CD4-positive, alpha-beta T cell (primary cell): ENCODE measurements around the gene LRPPRC. TPM values are rescaled to one million over a fixed set of nuclear protein-coding genes. Genes with fewer than 3 reads are reported as not detected.

Experiments used
- ATAC-seq: fragments of 200-7000 bp; cut with Tn5 transposase; one replicate; pipeline ENCODE4 v1.10.0; 2022; ENCODE audit warnings: mild to moderate bottlenecking; ENCODE audit not compliant: poor library complexity
- CTCF ChIA-PET: fragments of 350-600 bp; sonication (Branson Sonifier 250); formaldehyde crosslinking; loops from one replicate; lab custom pipeline; 2021; ENCODE audit warnings: antibody characterized with exemption, inconsistent platforms; lab: Charles Lee
- POLR2A ChIA-PET: fragments of 350-600 bp; sonication (Branson Sonifier 250); formaldehyde crosslinking; loops from one replicate; lab custom pipeline; 2021; ENCODE audit warnings: antibody characterized with exemption, inconsistent platforms; lab: Charles Lee
- DNase-seq, 14 experiments: peaks; one replicate each; pipeline ENCODE4 v3.0.0-alpha.2; 2013 to 2020; ENCODE audit warnings: mixed read lengths in 2 of 14
- H3K27ac ChIP-seq, 2 donors: one replicate each; pipeline versions ENCODE4 v1.5.1 to v1.7.0; 2013; ENCODE audit warnings: low read length in 2 of 2, low read depth in 1 of 2, mild to moderate bottlenecking in 1 of 2
- H3K27me3 ChIP-seq, 2 experiments: 1 replicate in 1 of 2; 2 replicates in 1 of 2; pipeline versions ENCODE4 v1.6.1 to v1.7.0; 2013; ENCODE audit warnings: low read length in 2 of 2, control low read depth in 1 of 2, mild to moderate bottlenecking in 1 of 2, moderate library complexity in 1 of 2; ENCODE audit not compliant: insufficient read depth in 2 of 2, control insufficient read depth in 1 of 2
- H3K36me3 ChIP-seq: one replicate; pipeline ENCODE4 v1.6.1; 2013; ENCODE audit warnings: low read length, control low read depth; ENCODE audit not compliant: insufficient read depth
- H3K4me1 ChIP-seq: one replicate; pipeline ENCODE4 v1.6.1; 2013; ENCODE audit warnings: low read length, control low read depth; ENCODE audit not compliant: insufficient read depth
- H3K4me3 ChIP-seq: one replicate; pipeline ENCODE4 v1.5.1; 2013; ENCODE audit warnings: mild to moderate bottlenecking, low read length, moderate library complexity
- H3K9me3 ChIP-seq, 2 experiments: 1 replicate in 1 of 2; 2 replicates in 1 of 2; pipeline versions ENCODE4 v1.6.1 to v1.7.0; 2013; ENCODE audit warnings: low read length in 2 of 2, mild to moderate bottlenecking in 2 of 2, control low read depth in 1 of 2, moderate library complexity in 1 of 2; ENCODE audit not compliant: control insufficient read depth in 1 of 2, insufficient read depth in 1 of 2
- H3K27ac Mint-ChIP-seq: one replicate; pipeline ENCODE4 v1.8.0; 2020; ENCODE audit warnings: mixed read lengths
- H3K27me3 Mint-ChIP-seq: one replicate; pipeline ENCODE4 v1.8.0; 2021; ENCODE audit warnings: mixed read lengths
- H3K36me3 Mint-ChIP-seq: one replicate; pipeline ENCODE4 v1.8.0; 2021; ENCODE audit warnings: low read depth, mixed read lengths
- H3K4me1 Mint-ChIP-seq: one replicate; pipeline ENCODE4 v1.8.0; 2021; ENCODE audit warnings: low read depth, mixed read lengths
- H3K4me3 Mint-ChIP-seq: one replicate; pipeline ENCODE4 v1.8.0; 2020; ENCODE audit warnings: mild to moderate bottlenecking, mixed read lengths
- H3K9me3 Mint-ChIP-seq: one replicate; pipeline ENCODE4 v1.8.0; 2020; ENCODE audit warnings: mixed read lengths
- CTCF ChIP-seq: fragments of 200-600 bp; IDR thresholded peaks from one replicate; pipeline ENCODE4 v1.8.0; 2022; ENCODE audit warnings: antibody characterized with exemption, mild to moderate bottlenecking
- intact Hi-C, 2 experiments: fragments of 100-400 bp; cut with DNase I in 1 of 2; cut with micrococcal nuclease in 1 of 2; formaldehyde crosslinking; loops; one replicate each; pipeline versions ENCODE4 v1.15.1 to v1.9.0; 2023 to 2025; cut with DNase I, micrococcal nuclease
- total RNA-seq, 174 experiments: library from RNA in 2 of 174; stranded (reverse) in 2 of 174; gene quantifications; one replicate each; pipeline ENCODE4 v1.2.3 and lab custom pipeline; 2021 to 2026

Gene LRPPRC
- total RNA-seq, 2 experiments from 2014 or later: 55.2 to 55.4 TPM

- ATAC-seq (no peak), DNase-seq (no peak)
- ChIA-PET CTCF (interaction anchor here (0.7 kb wide), 1 partner anchor 295 kb away, joined by 3 read pairs; no protein-coding TSS in a partner anchor), POLR2A (no interaction called here)
- no peak overlapping the region for H3K27ac Mint-ChIP-seq
- no peak overlapping the region for H3K4me3 Mint-ChIP-seq
- Histone ChIP-seq H3K4me1 (no peaks in the 10 kb centered on the region), H3K9me3 (no peaks in the 10 kb centered on the region), H3K27me3 (no peaks in the 10 kb centered on the region), H3K4me3 (no peak overlapping the region), H3K36me3 (no peaks in the 10 kb centered on the region), H3K27ac (no peak overlapping the region)
- intact Hi-C loops: no loop called here
- no peak for TF ChIP-seq CTCF
- H3K36me3 Mint-ChIP-seq: no peaks in the 10 kb centered on the region
- H3K9me3 Mint-ChIP-seq: no peaks in the 10 kb centered on the region
- H3K4me1 Mint-ChIP-seq: no peaks in the 10 kb centered on the region
- H3K27me3 Mint-ChIP-seq: no peaks in the 10 kb centered on the region
Measured at GRCh38 chr2:43841949-43842865, 153.6 kb downstream of the LRPPRC start.

- Mint-ChIP-seq H3K36me3 (no peaks in the 10 kb centered on the region), H3K27me3 (no peaks in the 10 kb centered on the region), H3K27ac (no peak overlapping the region), H3K4me1 (no peaks in the 10 kb centered on the region), H3K4me3 (no peak overlapping the region), H3K9me3 (no peaks in the 10 kb centered on the region)
- DNase-seq (no peak), ATAC-seq (no peak)
- no peak for TF ChIP-seq CTCF
- Histone ChIP-seq H3K4me1 (no peaks in the 10 kb centered on the region), H3K36me3 (no peaks in the 10 kb centered on the region), H3K9me3 (no peaks in the 10 kb centered on the region), H3K27ac (no peak overlapping the region), H3K4me3 (no peak overlapping the region), H3K27me3 (no peaks in the 10 kb centered on the region)
- intact Hi-C loops: no loop called here
- ChIA-PET POLR2A (no interaction called here), CTCF (no interaction called here)
Measured at GRCh38 chr2:43840965-43841364, 154.8 kb downstream of the LRPPRC start.

- H3K9me3 Mint-ChIP-seq: no peaks in the 10 kb centered on the region
- no peaks in the 10 kb centered on the region for H3K27me3 ChIP-seq
- H3K4me1 Mint-ChIP-seq: no peaks in the 10 kb centered on the region
- no peak overlapping the region for H3K4me3 Mint-ChIP-seq
- H3K9me3 ChIP-seq: no peaks in the 10 kb centered on the region
- H3K36me3 Mint-ChIP-seq: no peaks in the 10 kb centered on the region
- no peaks in the 10 kb centered on the region for H3K27me3 Mint-ChIP-seq
- ChIA-PET CTCF (no interaction called here), POLR2A (no interaction called here)
- H3K27ac Mint-ChIP-seq: no peak overlapping the region
- H3K36me3 ChIP-seq: no peaks in the 10 kb centered on the region
- TF ChIP-seq CTCF: no peak
- intact Hi-C loops: no loop called here
- DNase-seq (no peak), ATAC-seq (no peak)
- H3K27ac ChIP-seq: no peak overlapping the region
- H3K4me1 ChIP-seq: no peaks in the 10 kb centered on the region
- no peak overlapping the region for H3K4me3 ChIP-seq
Measured at GRCh38 chr2:43839776-43840564, 155.8 kb downstream of the LRPPRC start.
